ENCODE results near the gene EFNB2.

EFNB2 gene

GRCh38 chr13:106488076-106488475 lies 47.4 kb downstream of the EFNB2 start:
- in situ Hi-C loops (cut with HindIII; ENCODE audit: low sequenced_read_pairs) = no loop called here
- TF ChIP-seq, protein P1, sequence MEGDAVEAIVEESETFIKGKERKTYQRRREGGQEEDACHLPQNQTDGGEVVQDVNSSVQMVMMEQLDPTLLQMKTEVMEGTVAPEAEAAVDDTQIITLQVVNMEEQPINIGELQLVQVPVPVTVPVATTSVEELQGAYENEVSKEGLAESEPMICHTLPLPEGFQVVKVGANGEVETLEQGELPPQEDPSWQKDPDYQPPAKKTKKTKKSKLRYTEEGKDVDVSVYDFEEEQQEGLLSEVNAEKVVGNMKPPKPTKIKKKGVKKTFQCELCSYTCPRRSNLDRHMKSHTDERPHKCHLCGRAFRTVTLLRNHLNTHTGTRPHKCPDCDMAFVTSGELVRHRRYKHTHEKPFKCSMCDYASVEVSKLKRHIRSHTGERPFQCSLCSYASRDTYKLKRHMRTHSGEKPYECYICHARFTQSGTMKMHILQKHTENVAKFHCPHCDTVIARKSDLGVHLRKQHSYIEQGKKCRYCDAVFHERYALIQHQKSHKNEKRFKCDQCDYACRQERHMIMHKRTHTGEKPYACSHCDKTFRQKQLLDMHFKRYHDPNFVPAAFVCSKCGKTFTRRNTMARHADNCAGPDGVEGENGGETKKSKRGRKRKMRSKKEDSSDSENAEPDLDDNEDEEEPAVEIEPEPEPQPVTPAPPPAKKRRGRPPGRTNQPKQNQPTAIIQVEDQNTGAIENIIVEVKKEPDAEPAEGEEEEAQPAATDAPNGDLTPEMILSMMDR (IDR thresholded peaks at IDR 0.05; ENCODE audit: low read depth, low read length) = no peak
- DNase-seq (ENCODE audit: low read depth, low spot score) = no peak
- no peak overlapping the region for H3K4me3 ChIP-seq (ENCODE audit: low read depth, low read length)

- in situ Hi-C loops (cut with HindIII; ENCODE audit: low sequenced_read_pairs) = no loop called here
- TF ChIP-seq, protein P1 (IDR thresholded peaks at IDR 0.05; ENCODE audit: low read depth, low read length) = no peak
- DNase-seq (ENCODE audit: low read depth, low spot score) = no peak
- no peak overlapping the region for H3K4me3 ChIP-seq (ENCODE audit: low read depth, low read length)
These were observed 48.3 kb downstream of the EFNB2 start for GRCh38 chr13:106487129-106487528.

GRCh38 chr13:106486287-106486686 lies 49.2 kb downstream of the EFNB2 start:
- in situ Hi-C loops (cut with HindIII; ENCODE audit: low sequenced_read_pairs) = no loop called here
- TF ChIP-seq, protein P1 (IDR thresholded peaks at IDR 0.05; ENCODE audit: low read depth, low read length) = no peak
- H3K4me3 ChIP-seq (ENCODE audit: low read depth, low read length) = no peak overlapping the region
- DNase-seq (ENCODE audit: low read depth, low spot score) = no peak

DNA sequence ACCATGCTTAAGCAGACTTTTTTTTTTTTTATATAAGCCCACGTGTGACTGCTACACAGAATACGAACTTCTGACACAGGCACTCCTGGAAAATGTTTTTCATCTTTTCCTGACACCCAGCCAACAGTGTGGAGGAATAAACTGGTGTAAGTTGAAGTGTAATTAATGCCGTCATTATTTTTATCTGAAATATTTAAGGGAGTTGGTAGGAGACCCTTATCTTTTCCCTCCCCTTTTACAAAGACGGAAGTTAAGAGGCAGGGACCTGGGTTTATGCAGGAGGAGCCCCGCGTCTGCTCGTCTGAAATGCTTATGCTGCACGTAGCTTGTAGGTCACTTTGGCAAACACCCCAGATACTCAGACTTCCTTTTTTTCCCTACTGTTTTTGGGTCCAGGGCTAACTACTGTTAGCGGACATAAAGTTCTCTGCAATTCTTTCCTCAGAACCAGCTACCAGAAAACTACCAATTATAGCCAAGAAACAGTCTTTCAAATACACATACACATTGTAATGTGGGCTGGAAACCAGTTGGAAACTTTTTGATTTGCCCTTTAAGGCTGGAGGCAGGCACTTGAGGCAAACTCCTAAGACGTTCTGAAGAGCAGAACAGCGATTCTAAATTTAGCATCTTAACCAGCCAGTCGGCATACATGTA lies 50.8 kb downstream of the EFNB2 start:
- TF ChIP-seq, protein P1 (IDR thresholded peaks at IDR 0.05; ENCODE audit: low read depth, low read length) = no peak
- no peak for DNase-seq (ENCODE audit: low read depth, low spot score)
- H3K4me3 ChIP-seq (ENCODE audit: low read depth, low read length) = no peak overlapping the region
- in situ Hi-C loops (cut with HindIII; ENCODE audit: low sequenced_read_pairs) = no loop called here

DNA sequence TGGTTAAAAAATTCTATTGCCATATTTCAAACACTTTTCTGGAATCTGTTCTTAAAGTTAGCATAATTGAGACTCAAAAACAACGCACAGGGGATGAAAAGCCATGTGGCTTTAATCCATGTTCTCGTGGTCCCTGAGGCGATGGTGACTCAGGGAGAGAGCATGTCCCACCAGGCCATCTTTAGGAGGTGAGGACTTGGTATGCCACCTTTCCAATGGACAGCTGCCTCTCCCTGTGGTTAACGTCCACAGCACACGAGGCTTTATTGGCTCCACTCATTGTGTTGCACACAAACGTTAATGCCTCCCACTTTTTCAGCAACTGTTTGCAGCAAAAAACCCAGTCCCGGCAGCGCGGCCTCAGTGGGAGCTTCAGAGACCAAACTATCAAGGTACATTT lies 51.4 kb downstream of the EFNB2 start:
- in situ Hi-C loops (cut with HindIII; ENCODE audit: low sequenced_read_pairs) = no loop called here
- TF ChIP-seq, protein P1 (IDR thresholded peaks at IDR 0.05; ENCODE audit: low read depth, low read length) = no peak
- no peak overlapping the region for H3K4me3 ChIP-seq (ENCODE audit: low read depth, low read length)
- no peak for DNase-seq (ENCODE audit: low read depth, low spot score)

GRCh38 chr13:106481919-106482318 lies 53.5 kb downstream of the EFNB2 start:
- in situ Hi-C loops (cut with HindIII; ENCODE audit: low sequenced_read_pairs) = no loop called here
- no peak overlapping the region for H3K4me3 ChIP-seq (ENCODE audit: low read depth, low read length)
- TF ChIP-seq, protein P1 (IDR thresholded peaks at IDR 0.05; ENCODE audit: low read depth, low read length) = no peak
- no peak for DNase-seq (ENCODE audit: low read depth, low spot score)

Measured in astrocyte of the spinal cord (primary cell).